HEK293 (cell line): Measurements from ENCODE around the gene PXYLP1.

Source experiments
- CTCF ChIA-PET: fragments of 350-600 bp; formaldehyde crosslinking; extraction: SDS; loops from one replicate; lab custom pipeline; 2021; ENCODE audit warnings: antibody characterized with exemption; lab: Yijun Ruan, JAX
- POLR2A ChIA-PET: fragments of 300-600 bp; formaldehyde crosslinking; extraction: SDS; loops from one replicate; lab custom pipeline; 2020; ENCODE audit warnings: antibody characterized with exemption, inconsistent platforms; lab: Yijun Ruan, JAX
- H3K27ac ChIP-seq: fragments of 200-500 bp; sonication (Bioruptor generic); 2 replicates; pipeline ENCODE4 v1.5.1; 2014; ENCODE audit warnings: low read depth, low read length, control low read depth, inconsistent platforms; ENCODE audit errors: extremely low read depth
- H3K36me3 ChIP-seq, 2 experiments: fragments of 200-500 bp in 1 of 2; sonication (Bioruptor generic) in 1 of 2; 1 replicate in 1 of 2; 2 replicates in 1 of 2; pipeline ENCODE4 v1.5.1; 2014 to 2017; ENCODE audit warnings: inconsistent platforms in 2 of 2, low read length in 2 of 2; ENCODE audit not compliant: control insufficient read depth in 2 of 2, insufficient read depth in 1 of 2
- H3K4me1 ChIP-seq: fragments of 200-500 bp; sonication (Bioruptor generic); 2 replicates; pipeline ENCODE4 v1.5.1; 2014; ENCODE audit warnings: mild to moderate bottlenecking, low read length, inconsistent platforms; ENCODE audit not compliant: control insufficient read depth, insufficient read depth
- H3K4me3 ChIP-seq: 2 replicates; pipeline ENCODE4 v1.5.1; 2011; ENCODE audit warnings: low read depth, mild to moderate bottlenecking, control low read depth, low read length, moderate library complexity
- H3K9me3 ChIP-seq: fragments of 200-500 bp; sonication (Bioruptor generic); 2 replicates; pipeline ENCODE4 v1.5.1; 2014; ENCODE audit warnings: low read depth, low read length, inconsistent platforms; ENCODE audit not compliant: control insufficient read depth, insufficient read depth
- GLIS1 ChIP-seq: fragments of 450-650 bp; formaldehyde crosslinking; IDR thresholded peaks from 2 replicates; pipeline ENCODE4 v1.5.1; 2016; ENCODE audit warnings: missing biosample characterization, missing genetic modification characterization
- KLF8 ChIP-seq: fragments of 450-650 bp; formaldehyde crosslinking; IDR thresholded peaks from 2 replicates; pipeline ENCODE4 v1.5.1; 2016; ENCODE audit warnings: missing biosample characterization, missing genetic modification characterization
- KLF9 ChIP-seq: fragments of 450-650 bp; formaldehyde crosslinking; IDR thresholded peaks from 2 replicates; pipeline ENCODE4 v1.5.1; 2016; ENCODE audit warnings: missing biosample characterization, missing genetic modification characterization, low read depth
- RBAK ChIP-seq: fragments of 450-650 bp; formaldehyde crosslinking; IDR thresholded peaks from 2 replicates; pipeline ENCODE4 v1.5.1; 2016; ENCODE audit warnings: missing biosample characterization, missing genetic modification characterization
- ZBTB20 ChIP-seq: fragments of 450-650 bp; formaldehyde crosslinking; IDR thresholded peaks from 2 replicates; pipeline ENCODE4 v1.5.1; 2016; ENCODE audit warnings: missing biosample characterization, missing genetic modification characterization
- ZBTB26 ChIP-seq: fragments of 450-650 bp; formaldehyde crosslinking; optimal IDR thresholded peaks from 2 replicates; pipeline ENCODE3; 2016; ENCODE audit warnings: missing biosample characterization, mild to moderate bottlenecking, missing genetic modification characterization
- ZNF140 ChIP-seq: fragments of 450-650 bp; formaldehyde crosslinking; IDR thresholded peaks from 2 replicates; pipeline ENCODE4 v1.5.1; 2016; ENCODE audit warnings: missing biosample characterization, missing genetic modification characterization
- ZNF157 ChIP-seq: fragments of 450-650 bp; formaldehyde crosslinking; IDR thresholded peaks from 2 replicates; pipeline ENCODE4 v1.5.1; 2016; ENCODE audit warnings: missing biosample characterization, missing genetic modification characterization
- ZNF266 ChIP-seq: fragments of 450-650 bp; formaldehyde crosslinking; IDR thresholded peaks from 2 replicates; pipeline ENCODE4 v1.5.1; 2016; ENCODE audit warnings: missing biosample characterization, missing genetic modification characterization, low read depth
- ZNF280D ChIP-seq: fragments of 450-650 bp; formaldehyde crosslinking; IDR thresholded peaks from 2 replicates; pipeline ENCODE4 v1.5.1; 2016; ENCODE audit warnings: missing biosample characterization, missing genetic modification characterization
- ZNF302 ChIP-seq: fragments of 450-650 bp; formaldehyde crosslinking; IDR thresholded peaks from 2 replicates; pipeline ENCODE4 v1.5.1; 2016; ENCODE audit warnings: missing biosample characterization, missing genetic modification characterization, low read depth
- ZNF473 ChIP-seq: fragments of 450-650 bp; formaldehyde crosslinking; IDR thresholded peaks from 2 replicates; pipeline ENCODE4 v1.5.1; 2017; ENCODE audit warnings: missing biosample characterization, missing genetic modification characterization
- ZNF529 ChIP-seq: fragments of 450-650 bp; formaldehyde crosslinking; IDR thresholded peaks from 2 replicates; pipeline ENCODE4 v1.5.1; 2017; ENCODE audit warnings: missing genetic modification characterization, missing biosample characterization; ENCODE audit not compliant: insufficient replicate concordance
- ZNF530 ChIP-seq: fragments of 450-650 bp; formaldehyde crosslinking; IDR thresholded peaks from 2 replicates; pipeline ENCODE4 v1.5.1; 2016; ENCODE audit warnings: low read depth, missing biosample characterization, missing genetic modification characterization
- ZNF560 ChIP-seq: fragments of 450-650 bp; formaldehyde crosslinking; IDR thresholded peaks from 2 replicates; pipeline ENCODE4 v1.5.1; 2017; ENCODE audit warnings: missing biosample characterization, missing genetic modification characterization, borderline replicate concordance
- ZNF76 ChIP-seq: fragments of 450-650 bp; formaldehyde crosslinking; IDR thresholded peaks from 2 replicates; pipeline ENCODE4; 2016; ENCODE audit warnings: low read depth, missing biosample characterization, missing genetic modification characterization, borderline replicate concordance
- ZNF792 ChIP-seq: fragments of 450-650 bp; formaldehyde crosslinking; IDR thresholded peaks from 2 replicates; pipeline ENCODE4 v1.5.1; 2016; ENCODE audit warnings: missing biosample characterization, missing genetic modification characterization
- ZSCAN30 ChIP-seq: fragments of 450-650 bp; IDR thresholded peaks from 2 replicates; pipeline ENCODE4 v1.5.1; 2018; ENCODE audit warnings: missing biosample characterization, mild to moderate bottlenecking, missing genetic modification characterization, moderate library complexity
- TF ChIP-seq, protein P1 (sequence below): fragments of 450-650 bp; formaldehyde crosslinking; IDR thresholded peaks from 2 replicates; pipeline ENCODE4 v1.5.1; 2016; ENCODE audit warnings: missing biosample characterization, missing genetic modification characterization

Gene PXYLP1

GRCh38 chr3:141289228-141289772 lies 57.7 kb downstream of the PXYLP1 start:
- no peaks in the 10 kb centered on the region for H3K9me3 ChIP-seq
- no peaks in the 10 kb centered on the region for H3K4me1 ChIP-seq
- POLR2A ChIA-PET: no interaction called here
- no peak overlapping the region for H3K27ac ChIP-seq
- TF ChIP-seq KLF9 (tag by site-specific recombination) (no peak), ZNF560 (tag by site-specific recombination) (no peak), GLIS1 (no peak), ZNF530 (no peak), ZNF529 (no peak), RBAK (tag by site-specific recombination) (no peak), ZNF473 (tag by site-specific recombination) (no peak), KLF8 (tag by site-specific recombination) (no peak), ZBTB26 (tag by site-specific recombination) (no peak), ZNF157 (tag by site-specific recombination) (no peak), ZNF76 (tag by site-specific recombination) (no peak)
- TF ChIP-seq, protein P1, sequence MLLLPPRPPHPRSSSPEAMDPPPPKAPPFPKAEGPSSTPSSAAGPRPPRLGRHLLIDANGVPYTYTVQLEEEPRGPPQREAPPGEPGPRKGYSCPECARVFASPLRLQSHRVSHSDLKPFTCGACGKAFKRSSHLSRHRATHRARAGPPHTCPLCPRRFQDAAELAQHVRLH (tag by site-specific recombination): no peak
- CTCF ChIA-PET: no interaction called here
- H3K36me3 ChIP-seq: peaks cover 7 to 49% of the 10 kb centered on the region in 2 experiments; a peak in 2 of 3 replicates
- H3K4me3 ChIP-seq: no peak overlapping the region

- peaks cover 3 to 49% of the 10 kb centered on the region in 2 experiments; a peak in 2 of 3 replicates for H3K36me3 ChIP-seq
- ChIA-PET POLR2A (no interaction called here), CTCF (interaction anchor here (0.7 to 1.4 kb wide), 4 partner anchors 12 to 584 kb away, joined by 3 to 5 read pairs (median 3); no protein-coding TSS in a partner anchor)
- no peaks in the 10 kb centered on the region for H3K9me3 ChIP-seq
- no peaks in the 10 kb centered on the region for H3K4me1 ChIP-seq
- no peak overlapping the region for H3K4me3 ChIP-seq
- no peak overlapping the region for H3K27ac ChIP-seq
- TF ChIP-seq ZNF302 (tag by site-specific recombination): no peak
- no peak for TF ChIP-seq ZNF140 (tag by site-specific recombination)
- no peak for TF ChIP-seq ZNF280D (tag by site-specific recombination)
- no peak for TF ChIP-seq ZNF266 (tag by site-specific recombination)
- TF ChIP-seq ZSCAN30 (tag by site-specific recombination): no peak
- TF ChIP-seq ZBTB20 (tag by site-specific recombination): no peak
- no peak for TF ChIP-seq ZNF792
Measured at GRCh38 chr3:141291559-141292355, 60.1 kb downstream of the PXYLP1 start.
